Keratinocyte (primary cell): ENCODE results near the gene NFATC4. TPM values are rescaled to one million over a fixed set of nuclear protein-coding genes. Genes with fewer than 3 reads are reported as not detected.

Experiments
- DNase-seq: peaks from one replicate; pipeline ENCODE4 v3.0.0-alpha.2; 2011; ENCODE audit warnings: low read depth, missing footprints, low spot score
- FAIRE-seq: peaks from 2 replicates; lab custom pipeline; 2011; peaks lifted over from hg19 to GRCh38; lab: Jason Lieb, UNC
- H2AFZ ChIP-seq: 2 replicates; pipeline ENCODE4 v1.6.0; 2012; ENCODE audit warnings: low read length, control low read depth, inconsistent platforms; ENCODE audit not compliant: control insufficient read depth
- H3K27ac ChIP-seq: 2 replicates; pipeline ENCODE4 v1.5.1; 2011; ENCODE audit warnings: low read length; ENCODE audit not compliant: control insufficient read depth, insufficient read depth
- H3K27me3 ChIP-seq: 3 replicates; pipeline ENCODE4 v1.6.0; 2011; ENCODE audit warnings: low read length; ENCODE audit not compliant: control insufficient read depth, insufficient read depth; ENCODE audit errors: extremely low read depth
- H3K36me3 ChIP-seq, 2 experiments: 2 replicates in 1 of 2; 3 replicates in 1 of 2; pipeline ENCODE4 v1.5.1; 2011; ENCODE audit warnings: low read length in 2 of 2, mild to moderate bottlenecking in 1 of 2; ENCODE audit not compliant: control insufficient read depth in 2 of 2, insufficient read depth in 2 of 2; ENCODE audit errors: extremely low read depth in 1 of 2
- H3K4me1 ChIP-seq: 3 replicates; pipeline ENCODE4 v1.5.1; 2011; ENCODE audit warnings: low read length; ENCODE audit not compliant: control insufficient read depth, insufficient read depth; ENCODE audit errors: extremely low read depth
- H3K4me2 ChIP-seq: 3 replicates; pipeline ENCODE4 v1.6.0; 2011; ENCODE audit warnings: low read depth, low read length; ENCODE audit not compliant: control insufficient read depth, insufficient read depth; ENCODE audit errors: extremely low read depth
- H3K4me3 ChIP-seq, 3 experiments: fragments of 200-600 bp in 1 of 3; sonication (generic) in 1 of 3; 2 replicates in 2 of 3; 3 replicates in 1 of 3; pipeline ENCODE4 v1.5.1; 2011 to 2016; ENCODE audit warnings: low read length in 3 of 3, mild to moderate bottlenecking in 3 of 3, control low read depth in 2 of 3, inconsistent platforms in 1 of 3, low read depth in 1 of 3, mixed read lengths in 1 of 3, mixed run types in 1 of 3, moderate library complexity in 1 of 3; ENCODE audit not compliant: control insufficient read depth in 2 of 3, insufficient read depth in 2 of 3; ENCODE audit errors: extremely low read depth in 1 of 3
- H3K79me2 ChIP-seq: 2 replicates; pipeline ENCODE4 v1.6.0; 2012; ENCODE audit warnings: low read length; ENCODE audit not compliant: control insufficient read depth, insufficient read depth
- H3K9ac ChIP-seq: 3 replicates; pipeline ENCODE4 v1.6.0; 2011; ENCODE audit warnings: low read length; ENCODE audit not compliant: control insufficient read depth, insufficient read depth; ENCODE audit errors: extremely low read depth
- H3K9me1 ChIP-seq: 3 replicates; pipeline ENCODE4 v1.6.0; 2011; ENCODE audit warnings: low read length; ENCODE audit not compliant: control insufficient read depth, insufficient read depth; ENCODE audit errors: extremely low read depth
- H3K9me3 ChIP-seq: 2 replicates; pipeline ENCODE4 v1.5.1; 2012; ENCODE audit warnings: low read depth, low read length; ENCODE audit not compliant: control insufficient read depth
- H4K20me1 ChIP-seq: 3 replicates; pipeline ENCODE4 v1.6.0; 2011; ENCODE audit warnings: low read length; ENCODE audit not compliant: control insufficient read depth, insufficient read depth; ENCODE audit errors: extremely low read depth
- EZH2 ChIP-seq: IDR thresholded peaks from one replicate; pipeline ENCODE4 v1.6.1; 2012; ENCODE audit warnings: inconsistent platforms, mild to moderate bottlenecking, low read length, moderate library complexity
- dilution Hi-C: fragments of 300-500 bp; cut with MboI; formaldehyde crosslinking; loops from one replicate; pipeline ENCODE4 v1.7.0; 2020; ENCODE audit warnings: low sequenced_read_pairs; ENCODE audit not compliant: extremely low pct_ligation_motif_present
- polyA plus RNA-seq, 5 experiments: library from polyadenylated mRNA; depleted of rRNA in 3 of 5; stranded (reverse) in 3 of 5; stranded (forward) in 1 of 5; unstranded in 1 of 5; fragments of >200 nt; gene quantifications; 1 replicate in 1 of 5; 2 replicates in 3 of 5; 3 replicates in 1 of 5; pipeline versions ENCODE4 v1.2.1 to v1.2.3, GENCODE V29; 2011 to 2012; ENCODE audit warnings: missing spikeins in 2 of 5, low read depth in 1 of 5, low replicate concordance in 1 of 5
- TF ChIP-seq, protein P1 (sequence below), 3 experiments: IDR thresholded peaks in 1 of 3; conservative IDR thresholded peaks in 1 of 3; optimal IDR thresholded peaks in 1 of 3; 2 replicates in 2 of 3; 3 replicates in 1 of 3; pipeline versions ENCODE3 to v1.5.1; 2011; ENCODE audit warnings: low read length in 3 of 3, mild to moderate bottlenecking in 3 of 3, moderate library complexity in 2 of 3, control low read depth in 1 of 3, inconsistent platforms in 1 of 3; ENCODE audit not compliant: insufficient read depth in 2 of 3; ENCODE audit errors: extremely low read depth in 1 of 3

Gene NFATC4
- polyA plus RNA-seq, 1 donor (not counting 4 experiments of a cell fraction or from before 2014, with no cell fraction given), result 0.92 TPM

DNA sequence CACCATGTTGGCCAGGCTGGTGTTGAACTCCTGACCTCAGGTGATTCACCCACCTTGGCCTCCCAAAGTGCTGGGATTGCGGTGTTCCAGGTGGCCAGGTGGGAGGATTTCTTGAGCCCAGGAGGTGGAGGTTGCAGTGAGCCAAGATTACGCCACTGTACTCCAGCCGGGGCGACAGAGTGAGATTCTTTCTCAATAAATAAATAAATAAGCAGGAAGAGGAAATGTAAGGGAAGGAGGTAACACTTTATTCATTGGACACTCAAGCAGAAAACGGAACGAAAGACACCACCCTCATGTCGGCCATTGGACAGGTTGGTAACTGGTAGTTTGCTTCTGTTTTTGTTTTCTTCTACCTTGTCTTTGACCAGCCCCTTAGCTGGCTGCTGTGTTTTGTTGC lies 13.0 kb upstream of the NFATC4 start:
- H3K27me3 ChIP-seq, result no peaks in the 10 kb centered on the region
- FAIRE-seq (no peak), DNase-seq (no peak)
- no peaks in the 10 kb centered on the region for H3K9me1 ChIP-seq
- H3K36me3 ChIP-seq, result no peaks in the 10 kb centered on the region
- no peak for TF ChIP-seq EZH2
- H4K20me1 ChIP-seq, result no peaks in the 10 kb centered on the region
- no peak overlapping the region for H3K4me3 ChIP-seq
- no peak overlapping the region for H3K27ac ChIP-seq
- H3K4me2 ChIP-seq, result no peak overlapping the region
- H2AFZ ChIP-seq, result no peak overlapping the region
- dilution Hi-C loops, result no loop called here
- H3K9ac ChIP-seq, result no peak overlapping the region
- no peaks in the 10 kb centered on the region for H3K79me2 ChIP-seq
- H3K4me1 ChIP-seq, result no peaks in the 10 kb centered on the region
- no peaks in the 10 kb centered on the region for H3K9me3 ChIP-seq

DNA sequence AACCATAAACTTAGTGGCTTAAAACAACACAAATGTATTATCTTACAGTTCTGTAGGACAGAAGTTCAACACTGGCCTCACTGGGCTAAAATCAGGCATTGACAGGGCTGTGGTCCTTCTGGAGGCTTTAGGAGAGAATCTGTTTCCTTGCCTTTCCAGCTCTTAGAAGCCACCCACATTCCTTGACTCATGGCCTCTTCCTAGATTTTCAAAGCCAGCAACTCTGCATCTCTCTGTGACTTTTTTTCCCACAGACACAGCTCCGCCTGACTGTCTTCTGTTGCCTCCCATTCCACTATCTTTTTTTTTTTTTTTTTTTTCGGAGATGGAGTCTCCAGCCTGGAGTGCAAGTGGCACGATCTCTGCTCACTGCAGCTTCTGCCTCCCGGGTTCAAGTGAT lies 11.8 kb upstream of the NFATC4 start:
- no peak overlapping the region for H3K4me2 ChIP-seq
- H3K4me3 ChIP-seq, result no peak overlapping the region
- H3K9ac ChIP-seq, result no peak overlapping the region
- no peaks in the 10 kb centered on the region for H3K9me1 ChIP-seq
- no peaks in the 10 kb centered on the region for H3K4me1 ChIP-seq
- DNase-seq, result no peak
- dilution Hi-C loops, result no loop called here
- H2AFZ ChIP-seq, result no peak overlapping the region
- H4K20me1 ChIP-seq, result no peaks in the 10 kb centered on the region
- H3K79me2 ChIP-seq, result no peaks in the 10 kb centered on the region
- no peak for FAIRE-seq
- no peak for TF ChIP-seq EZH2
- TF ChIP-seq, protein P1, sequence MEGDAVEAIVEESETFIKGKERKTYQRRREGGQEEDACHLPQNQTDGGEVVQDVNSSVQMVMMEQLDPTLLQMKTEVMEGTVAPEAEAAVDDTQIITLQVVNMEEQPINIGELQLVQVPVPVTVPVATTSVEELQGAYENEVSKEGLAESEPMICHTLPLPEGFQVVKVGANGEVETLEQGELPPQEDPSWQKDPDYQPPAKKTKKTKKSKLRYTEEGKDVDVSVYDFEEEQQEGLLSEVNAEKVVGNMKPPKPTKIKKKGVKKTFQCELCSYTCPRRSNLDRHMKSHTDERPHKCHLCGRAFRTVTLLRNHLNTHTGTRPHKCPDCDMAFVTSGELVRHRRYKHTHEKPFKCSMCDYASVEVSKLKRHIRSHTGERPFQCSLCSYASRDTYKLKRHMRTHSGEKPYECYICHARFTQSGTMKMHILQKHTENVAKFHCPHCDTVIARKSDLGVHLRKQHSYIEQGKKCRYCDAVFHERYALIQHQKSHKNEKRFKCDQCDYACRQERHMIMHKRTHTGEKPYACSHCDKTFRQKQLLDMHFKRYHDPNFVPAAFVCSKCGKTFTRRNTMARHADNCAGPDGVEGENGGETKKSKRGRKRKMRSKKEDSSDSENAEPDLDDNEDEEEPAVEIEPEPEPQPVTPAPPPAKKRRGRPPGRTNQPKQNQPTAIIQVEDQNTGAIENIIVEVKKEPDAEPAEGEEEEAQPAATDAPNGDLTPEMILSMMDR (optimal IDR thresholded peaks at IDR 0.05 in 1 of 3, IDR thresholded peaks at IDR 0.05 in 1 of 3, conservative IDR thresholded peaks at IDR 0.05 in 1 of 3; ENCODE audit: extremely low read depth in 1 of 3, insufficient read depth in 2 of 3, low read length in 3 of 3), result no peak
- no peaks in the 10 kb centered on the region for H3K27me3 ChIP-seq
- H3K9me3 ChIP-seq, result no peaks in the 10 kb centered on the region
- H3K27ac ChIP-seq, result no peak overlapping the region
- H3K36me3 ChIP-seq, result no peaks in the 10 kb centered on the region

DNA sequence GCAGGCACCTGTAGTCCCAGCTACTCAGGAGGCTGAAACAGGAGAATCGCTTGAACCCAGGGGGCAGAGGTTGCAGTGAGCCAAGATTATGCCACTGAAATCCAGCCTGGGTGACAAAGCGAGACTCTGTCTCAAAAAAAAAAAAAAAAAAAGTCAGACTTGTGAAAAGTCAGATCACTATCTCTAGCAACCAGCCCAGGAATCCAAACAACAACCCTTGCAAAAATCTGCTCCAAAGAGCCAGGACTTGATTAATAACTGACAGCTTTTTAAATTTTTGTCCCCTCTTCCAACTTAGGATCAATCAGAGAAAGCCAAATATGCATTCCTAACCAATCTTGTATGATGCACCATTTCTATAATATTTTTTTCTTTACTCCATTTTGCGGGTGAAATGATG lies 7.7 kb upstream of the NFATC4 start:
- TF ChIP-seq EZH2, result no peak
- no peak for FAIRE-seq
- dilution Hi-C loops, result no loop called here

More for the DNA sequence above, 7.7 kb upstream of the NFATC4 start:
- no peak overlapping the region for H2AFZ ChIP-seq
- no peaks in the 10 kb centered on the region for H4K20me1 ChIP-seq
- no peaks in the 10 kb centered on the region for H3K9me1 ChIP-seq
- no peaks in the 10 kb centered on the region for H3K27me3 ChIP-seq
- H3K79me2 ChIP-seq, result no peaks in the 10 kb centered on the region
- H3K9ac ChIP-seq, result no peak overlapping the region
- H3K4me1 ChIP-seq, result peaks cover 4% of the 10 kb centered on the region
- H3K27ac ChIP-seq, result no peak overlapping the region
- no peak overlapping the region for H3K4me2 ChIP-seq
- no peaks in the 10 kb centered on the region for H3K9me3 ChIP-seq
- H3K36me3 ChIP-seq, result no peaks in the 10 kb centered on the region
- DNase-seq, result no peak
- H3K4me3 ChIP-seq, result no peak overlapping the region
